WTC11 (cell line): ENCODE data around the gene PVALB.

Source experiments
- AFF4 ChIP-seq: sonication (generic); formaldehyde crosslinking; IDR thresholded peaks from 2 replicates; pipeline ENCODE4 v1.8.1; 2023; ENCODE audit warnings: mild to moderate bottlenecking, missing genetic modification reagents, borderline replicate concordance
- CBFB ChIP-seq: sonication (generic); formaldehyde crosslinking; IDR thresholded peaks from 2 replicates; pipeline ENCODE4 v1.8.1; 2022; ENCODE audit warnings: mild to moderate bottlenecking, low read depth, missing genetic modification reagents
- CTCF ChIP-seq: fragments of 200-600 bp; IDR thresholded peaks from 2 replicates; pipeline ENCODE4 v1.8.0; 2022; ENCODE audit warnings: antibody characterized with exemption
- HMGXB4 ChIP-seq: sonication (generic); formaldehyde crosslinking; IDR thresholded peaks from 2 replicates; pipeline ENCODE4 v1.8.1; 2023; ENCODE audit warnings: mild to moderate bottlenecking, moderate library complexity, missing genetic modification reagents
- IRF1 ChIP-seq: sonication (generic); formaldehyde crosslinking; IDR thresholded peaks from 2 replicates; pipeline ENCODE4 v1.8.0; 2023; ENCODE audit warnings: missing genetic modification reagents
- SP1 ChIP-seq: sonication (generic); formaldehyde crosslinking; conservative IDR thresholded peaks from 2 replicates; pipeline ENCODE4 v1.8.1; 2022; ENCODE audit warnings: missing genetic modification reagents
- ZNF281 ChIP-seq: sonication (generic); formaldehyde crosslinking; IDR thresholded peaks from 2 replicates; pipeline ENCODE4 v1.8.0; 2023; ENCODE audit warnings: mild to moderate bottlenecking, missing genetic modification reagents
- ZNF317 ChIP-seq: sonication (generic); formaldehyde crosslinking; IDR thresholded peaks from 2 replicates; pipeline ENCODE4 v1.8.1; 2023; ENCODE audit warnings: low read depth, mild to moderate bottlenecking, moderate library complexity, missing genetic modification reagents, borderline replicate concordance
- ZNF416 ChIP-seq: fragments of 250-450 bp; sonication (Bioruptor Pico); IDR thresholded peaks from 2 replicates; pipeline ENCODE4 v1.9.0; 2021; ENCODE audit warnings: mild to moderate bottlenecking, inconsistent platforms

- TF ChIP-seq SP1 (CRISPR knock-in tag) (no peak), ZNF416 (no peak), CTCF (no peak), IRF1 (CRISPR knock-in tag) (no peak), HMGXB4 (CRISPR knock-in tag) (no peak), ZNF317 (no peak), ZNF281 (CRISPR knock-in tag) (no peak), CBFB (CRISPR knock-in tag) (no peak), AFF4 (CRISPR knock-in tag) (no peak)
Measured at GRCh38 chr22:36858156-36858555, 41.3 kb upstream of the PVALB start.
